GM18951 (cell line): ENCODE results near the gene SUSD4.

ENCODE experiments used
- POLR2A ChIP-seq: IDR thresholded peaks from 4 replicates; pipeline ENCODE4 v1.6.1; 2011; ENCODE audit warnings: mild to moderate bottlenecking; ENCODE audit not compliant: insufficient read length, insufficient read depth; ENCODE audit errors: extremely low read depth
- in situ Hi-C: fragments of 300-500 bp; cut with MboI; formaldehyde crosslinking; loops from one replicate; pipeline ENCODE4 v1.12.0; 2022; ENCODE audit warnings: low sequenced_read_pairs, mixed read lengths, inconsistent platforms; ENCODE audit not compliant: unreplicated experiment

Gene SUSD4

DNA sequence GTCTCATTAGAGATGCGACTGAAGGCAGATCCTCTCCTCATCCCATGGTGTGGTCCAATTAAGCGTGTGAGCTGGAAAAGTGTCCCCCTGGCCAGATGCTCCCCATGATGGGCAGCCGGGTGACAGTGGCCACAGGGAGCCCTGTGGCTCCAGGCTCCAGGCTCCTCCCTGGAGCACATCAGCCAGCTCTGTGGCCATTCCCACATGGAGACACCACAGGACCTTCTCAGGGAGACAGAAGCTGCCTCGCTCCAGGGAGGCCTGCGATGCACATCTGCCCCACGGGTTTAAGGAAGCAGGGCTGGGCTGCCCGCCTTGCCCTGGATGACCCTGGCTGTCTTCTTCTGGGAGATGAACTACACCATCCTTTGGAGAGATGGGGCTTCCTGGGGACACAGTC, 121.0 kb downstream of the SUSD4 start:
- in situ Hi-C loops = no loop called here
- TF ChIP-seq POLR2A = no peak

DNA sequence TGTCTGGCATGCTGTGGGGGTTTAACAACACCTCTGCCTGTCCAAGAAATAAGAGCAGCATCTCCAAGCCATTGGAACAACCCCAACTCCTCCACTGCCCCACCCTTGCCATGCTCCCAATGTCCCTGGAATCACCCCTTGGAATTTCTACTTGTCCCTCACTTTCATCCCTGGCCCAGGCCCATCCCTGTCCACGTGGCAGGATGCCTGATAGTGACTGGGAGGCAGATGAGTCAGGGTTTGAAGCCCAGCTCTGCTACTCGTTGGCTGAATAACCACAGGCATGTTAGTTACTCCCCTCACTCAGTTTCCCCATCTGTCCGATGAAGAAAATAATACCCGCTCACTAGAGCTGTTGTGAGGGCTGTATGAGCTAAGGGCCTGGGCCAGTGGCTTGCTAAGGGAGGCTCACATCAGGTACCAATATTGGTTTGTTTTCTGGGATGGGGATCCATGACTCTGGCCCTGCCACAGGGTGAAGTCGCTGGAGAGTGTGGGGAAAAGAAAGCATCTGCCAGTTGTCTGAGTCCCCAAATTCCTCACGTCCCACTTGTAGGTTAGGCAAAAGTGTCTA, 121.5 kb downstream of the SUSD4 start:
- TF ChIP-seq POLR2A = no peak
- in situ Hi-C loops = no loop called here

DNA sequence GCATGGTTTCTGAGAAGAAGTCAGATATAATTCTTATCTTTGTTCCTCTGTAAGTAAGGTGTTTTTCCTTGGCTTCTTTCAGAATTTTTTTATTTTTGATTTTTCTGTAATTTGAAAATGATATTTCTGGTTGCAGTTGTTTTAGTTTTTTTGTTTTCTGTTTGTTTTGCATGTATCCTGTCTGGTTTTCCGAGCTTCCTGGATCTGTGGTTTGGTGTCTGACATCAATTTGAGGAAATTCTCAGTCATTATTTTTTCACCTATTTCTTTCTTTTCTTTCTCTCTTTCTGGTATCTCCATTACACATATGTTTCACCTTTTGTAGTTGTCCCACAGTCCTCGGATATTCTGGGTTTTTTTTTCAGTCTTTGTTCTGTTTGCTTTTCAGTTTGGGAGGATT, 123.9 kb downstream of the SUSD4 start:
- no peak for TF ChIP-seq POLR2A
- in situ Hi-C loops = no loop called here

DNA sequence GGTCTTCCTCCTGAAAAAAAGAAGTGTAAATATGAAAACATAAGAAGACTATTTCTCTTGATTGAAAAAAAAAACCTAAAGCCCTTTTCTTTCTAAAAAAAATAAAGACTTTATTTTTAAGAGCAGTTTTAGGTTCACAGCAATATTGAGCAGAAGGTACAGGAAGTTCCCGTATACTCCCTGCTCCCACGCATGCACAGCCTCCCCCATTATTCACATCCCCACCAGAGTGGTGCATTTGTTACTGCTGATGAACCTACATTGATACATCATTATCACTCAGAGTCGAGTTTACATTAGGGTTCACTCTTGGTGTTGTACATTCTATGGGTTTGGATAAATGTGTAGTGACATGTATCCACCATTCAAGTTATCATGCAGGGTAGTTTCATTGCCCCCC, 128.9 kb downstream of the SUSD4 start:
- no peak for TF ChIP-seq POLR2A
- in situ Hi-C loops = no loop called here

DNA sequence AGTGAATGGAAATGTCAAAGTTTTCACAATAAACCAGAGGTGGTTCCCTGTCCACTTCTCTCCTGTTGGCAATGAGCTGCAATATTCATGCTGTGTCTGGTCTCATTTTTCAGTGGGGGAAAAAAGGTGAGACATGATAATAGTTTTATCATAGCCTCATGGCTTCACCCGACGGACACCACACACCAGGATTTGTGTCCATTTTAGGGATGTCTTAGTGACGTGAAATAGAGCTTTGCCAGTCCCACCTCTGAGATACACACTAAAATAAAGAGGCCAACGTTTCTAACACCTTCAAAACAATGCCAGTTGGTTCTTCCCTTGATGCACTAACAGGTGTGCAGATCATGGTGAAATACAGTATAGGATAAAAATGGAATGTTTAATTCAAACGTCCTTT, 129.4 kb downstream of the SUSD4 start:
- in situ Hi-C loops = no loop called here
- TF ChIP-seq POLR2A = no peak

DNA sequence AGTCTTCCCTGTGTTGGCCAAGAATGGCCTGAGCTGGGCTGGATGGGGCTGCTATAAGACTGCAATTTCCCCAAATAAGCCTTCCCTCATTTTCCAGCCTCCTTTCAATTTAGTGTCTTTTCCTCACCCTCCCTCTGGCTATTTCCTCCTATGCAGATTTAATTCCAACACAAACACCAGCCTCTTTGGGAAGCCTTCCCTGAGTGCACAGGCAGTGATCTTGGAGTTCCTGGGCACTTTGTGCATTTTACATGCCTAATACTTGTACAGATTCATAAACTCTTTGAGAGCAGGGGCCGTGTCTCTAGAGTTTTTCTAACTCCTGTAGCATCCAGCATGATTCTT, 129.8 kb downstream of the SUSD4 start:
- no peak for TF ChIP-seq POLR2A

DNA sequence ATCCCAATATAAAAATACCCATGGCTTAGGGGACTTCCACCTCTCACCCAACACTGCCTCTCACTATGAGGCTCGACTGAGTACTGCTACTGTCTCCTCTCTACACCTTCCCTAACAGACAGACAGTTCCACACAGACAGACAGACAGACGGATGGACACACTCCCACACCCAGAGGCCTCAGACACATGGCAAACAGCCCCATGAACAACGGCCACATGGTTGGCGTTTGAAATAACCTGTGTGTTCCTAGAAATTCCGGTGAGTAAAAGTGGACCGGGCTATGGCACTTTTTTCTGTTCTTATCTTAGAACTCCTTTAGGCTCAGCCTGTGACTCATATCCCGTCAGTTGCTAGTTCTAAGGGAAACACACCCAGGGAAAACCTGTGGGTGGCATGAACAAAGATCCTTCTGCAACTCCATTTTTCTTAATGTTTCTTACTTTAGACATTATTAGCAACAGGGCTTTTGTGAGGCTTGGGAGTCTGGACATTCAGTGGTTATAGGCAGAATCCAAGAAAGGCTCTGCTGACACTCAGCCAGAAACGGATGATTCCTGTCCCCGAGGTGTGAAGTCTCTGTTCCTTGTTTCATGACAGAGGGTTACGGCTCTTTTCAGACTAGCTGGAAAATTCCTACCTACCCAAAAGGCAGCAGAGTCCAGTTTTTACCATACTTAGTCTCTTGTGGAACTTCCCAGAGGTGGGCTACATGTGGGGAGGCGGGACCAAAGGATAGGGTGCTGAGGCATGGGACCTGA, 130.4 kb downstream of the SUSD4 start:
- in situ Hi-C loops = no loop called here
- no peak for TF ChIP-seq POLR2A

More for the DNA sequence above, 129.8 kb downstream of the SUSD4 start:
- in situ Hi-C loops = no loop called here

DNA sequence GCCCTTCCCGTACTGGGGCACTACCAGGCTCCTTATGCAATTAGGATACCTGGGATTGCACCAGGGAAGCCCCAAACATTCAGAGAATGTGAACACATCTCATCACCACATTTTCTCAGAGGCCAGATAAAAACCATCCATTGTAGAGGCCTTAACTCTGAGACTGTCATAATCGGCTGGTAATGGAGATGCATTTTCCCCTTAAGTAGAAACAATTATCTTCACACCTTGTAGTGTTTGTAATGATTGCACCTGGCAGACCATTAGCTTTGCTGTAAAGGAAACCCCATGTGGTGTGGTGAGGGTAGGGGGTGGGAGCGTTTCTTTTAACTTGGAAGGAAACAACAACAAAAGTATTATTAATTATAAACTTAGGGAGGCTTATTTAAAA, 131.0 kb downstream of the SUSD4 start:
- no peak for TF ChIP-seq POLR2A

DNA sequence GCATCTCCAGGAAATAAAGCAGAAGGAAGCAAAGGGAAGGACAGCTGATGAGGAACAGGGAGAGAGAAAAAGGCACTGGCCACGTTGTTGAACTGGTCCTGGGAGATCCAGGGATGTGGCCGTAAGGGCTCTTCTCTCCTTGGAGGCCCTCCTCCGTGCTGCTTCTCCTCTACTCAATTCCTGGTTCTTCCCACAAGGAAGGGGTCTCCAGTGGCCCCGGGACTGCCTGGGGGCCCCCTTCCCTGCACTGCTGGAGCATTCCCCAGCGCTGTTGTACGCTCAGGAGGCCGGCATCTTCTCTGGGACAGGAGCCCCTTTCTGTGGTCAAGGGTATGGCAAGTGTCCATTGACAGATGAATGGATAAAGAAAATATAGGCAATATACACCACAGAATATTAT, 132.4 kb downstream of the SUSD4 start:
- no peak for TF ChIP-seq POLR2A
- in situ Hi-C loops = no loop called here

More for the DNA sequence above, 131.0 kb downstream of the SUSD4 start:
- in situ Hi-C loops = no loop called here

DNA sequence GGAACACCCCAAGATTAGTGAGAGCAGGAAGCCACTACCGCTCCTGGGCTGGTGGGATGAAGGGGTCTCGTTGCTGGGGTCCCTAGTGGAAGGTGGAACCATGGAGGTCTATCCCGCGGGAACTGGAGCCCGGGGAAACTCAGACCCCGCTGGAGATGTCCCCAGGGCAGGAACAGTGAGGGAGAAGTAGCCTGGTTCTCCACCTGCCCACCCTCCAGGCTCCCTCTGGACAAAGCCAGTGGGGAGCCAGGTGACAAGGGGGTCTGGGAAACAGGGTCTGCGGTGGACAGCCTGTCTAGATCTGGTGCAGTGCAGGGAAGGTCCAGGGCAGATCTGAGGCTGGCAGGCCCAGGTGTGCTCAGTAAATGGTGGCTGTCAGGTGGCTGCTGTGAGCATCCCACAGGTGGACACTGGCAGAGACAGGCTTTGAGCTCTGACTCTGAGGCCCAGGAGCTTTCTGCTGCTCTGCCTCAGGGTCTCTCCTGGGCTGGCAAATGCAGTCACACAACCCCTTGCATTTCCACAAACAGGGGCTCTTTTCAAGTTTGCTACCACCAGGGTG, 132.9 kb downstream of the SUSD4 start:
- TF ChIP-seq POLR2A = no peak
- in situ Hi-C loops = no loop called here

DNA sequence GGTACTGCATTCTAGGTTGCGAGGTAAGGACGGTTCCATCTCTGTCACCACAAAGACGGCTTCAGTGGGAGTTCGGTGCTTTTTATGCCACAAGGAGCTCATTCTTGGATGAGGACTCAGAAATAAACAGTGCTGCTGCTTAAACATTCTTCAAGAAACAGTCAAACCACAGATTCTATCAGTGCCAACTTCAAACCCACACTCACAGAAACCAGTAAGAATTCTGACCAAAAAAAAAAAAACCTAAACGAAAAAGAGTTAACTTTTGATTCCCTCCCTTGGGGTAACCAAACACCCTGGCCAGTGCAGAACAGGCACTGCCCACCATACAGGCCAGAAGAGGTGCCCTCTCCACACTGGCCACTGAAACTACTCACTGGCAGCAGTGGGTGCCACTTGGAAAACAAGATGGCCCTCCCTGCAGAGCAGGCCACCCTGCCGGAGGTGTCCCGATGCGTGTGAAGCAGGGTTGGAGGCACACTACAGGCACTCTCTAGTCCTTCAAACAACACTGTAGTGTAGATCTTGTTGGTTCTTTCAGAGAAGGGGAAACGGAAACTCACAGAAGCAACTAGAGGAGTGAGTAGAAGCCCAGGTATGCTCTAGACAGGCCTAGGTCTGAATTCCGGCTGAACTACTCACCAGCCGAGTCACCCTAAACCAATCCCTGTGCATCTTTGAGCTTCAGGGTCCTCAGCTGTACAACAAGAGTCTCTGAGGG, 133.7 kb downstream of the SUSD4 start:
- no peak for TF ChIP-seq POLR2A
- in situ Hi-C loops = no loop called here

DNA sequence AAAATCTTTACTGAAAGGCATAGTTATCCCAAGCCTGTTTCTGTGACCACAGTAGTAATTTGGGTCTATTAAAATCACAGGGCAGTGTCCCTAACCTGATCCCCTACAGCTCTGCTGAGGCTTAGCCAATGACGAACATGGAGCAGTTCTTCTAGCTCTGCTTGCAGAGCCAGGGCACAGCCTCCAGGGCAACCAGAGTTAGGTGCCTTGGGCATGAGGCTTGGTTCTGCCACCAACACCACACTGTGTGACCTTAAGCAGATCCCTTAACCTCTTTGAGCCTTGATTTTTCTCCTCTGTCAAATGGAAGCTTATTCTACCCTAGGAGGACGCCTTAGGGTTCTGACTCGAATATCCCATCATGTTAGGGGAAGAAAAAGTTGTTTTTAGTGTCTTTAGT, 134.2 kb downstream of the SUSD4 start:
- in situ Hi-C loops = no loop called here

DNA sequence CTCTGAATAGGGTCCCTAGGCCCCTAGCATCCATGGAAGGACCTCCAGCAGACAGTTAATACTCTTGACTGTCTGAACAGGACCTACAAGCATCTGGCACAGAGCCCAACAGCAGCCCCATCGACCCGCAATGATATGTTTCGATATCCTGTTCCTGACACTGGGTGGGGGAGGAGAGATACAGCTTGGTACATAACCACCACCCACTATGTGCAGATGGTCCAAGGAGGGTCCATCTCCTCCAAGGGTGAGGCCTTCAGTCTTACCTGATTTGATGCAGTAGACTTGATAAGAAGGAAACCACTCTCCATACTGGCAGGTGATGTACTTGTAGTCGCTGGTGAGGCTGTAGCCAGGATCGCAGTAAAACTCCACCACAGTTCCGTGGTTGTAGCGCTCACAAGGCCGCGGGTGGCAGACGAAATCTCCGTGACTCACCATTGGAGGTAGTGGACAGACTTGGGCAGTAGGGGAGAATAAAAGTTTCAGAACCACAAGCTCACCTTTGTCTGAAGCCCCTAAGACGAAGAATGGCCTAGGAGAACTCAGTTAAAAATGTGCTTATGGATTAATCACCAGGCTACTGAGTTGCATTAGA, 134.9 kb downstream of the SUSD4 start:
- in situ Hi-C loops = no loop called here
- no peak for TF ChIP-seq POLR2A

More for the DNA sequence above, 134.2 kb downstream of the SUSD4 start:
- no peak for TF ChIP-seq POLR2A

DNA sequence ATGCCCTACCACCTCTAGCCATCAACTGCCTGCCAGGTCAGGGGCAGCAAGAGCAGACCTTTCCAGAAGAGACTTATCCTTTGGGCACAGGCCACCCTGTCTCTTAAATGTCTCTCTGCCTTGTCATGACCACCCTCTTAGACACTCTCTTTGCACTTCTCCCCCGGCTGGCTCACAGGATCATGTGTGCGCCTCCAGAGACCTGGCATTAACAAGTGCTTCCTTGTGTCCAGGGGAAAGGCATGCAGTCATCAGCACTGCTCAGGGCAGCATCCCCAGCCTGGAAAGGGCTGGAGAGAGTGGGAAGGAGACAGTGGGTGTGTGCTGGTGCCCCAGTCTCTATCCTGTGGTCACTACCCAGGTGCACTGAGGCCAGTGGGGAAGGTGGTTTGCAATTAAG, 135.8 kb downstream of the SUSD4 start:
- no peak for TF ChIP-seq POLR2A
- in situ Hi-C loops = no loop called here
